NOMO-1 treated with dmso at 0.1 percent for 144 hours (cell line): ENCODE measurements around the gene FAM20C.

Experiments used
- DNase-seq: peaks from one replicate; lab custom pipeline; 2025; ENCODE audit not compliant: unreplicated experiment; lab: John Stamatoyannopoulos, UW

FAM20C gene

DNA sequence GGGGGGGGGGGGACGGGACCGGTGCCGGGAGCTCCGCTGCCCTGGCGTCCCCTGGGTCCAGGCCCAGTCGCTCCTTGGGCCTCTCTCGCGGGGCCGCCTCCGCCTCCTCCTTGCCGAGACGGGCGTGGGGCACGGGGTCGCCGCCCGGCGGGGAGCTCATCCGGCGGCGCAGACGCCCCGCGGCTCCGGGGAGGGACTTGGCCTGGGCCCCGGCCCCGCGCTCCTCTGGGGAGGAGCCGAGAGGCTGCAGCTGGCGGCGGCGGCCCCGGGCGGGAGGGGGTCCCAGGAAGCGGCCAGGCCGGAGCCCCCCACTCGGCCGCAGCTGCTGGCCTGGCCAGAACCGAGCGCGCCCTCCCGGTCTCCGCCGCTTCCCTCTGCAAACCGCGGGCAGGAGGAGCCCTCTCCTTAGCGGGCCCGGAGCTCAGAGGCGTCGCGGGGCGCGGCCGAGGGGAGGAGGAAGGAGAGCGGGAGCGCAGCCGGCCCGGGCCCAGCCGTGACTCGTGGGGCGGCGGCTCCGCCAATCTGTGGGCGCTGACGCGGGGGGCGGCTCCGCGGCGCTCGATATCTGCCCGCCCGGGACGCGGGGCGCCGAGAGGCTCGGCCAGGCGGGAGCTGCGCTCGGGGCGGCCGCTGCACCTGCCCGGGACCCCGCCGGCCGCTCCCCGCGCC is at the start of gene FAM20C:
TSS of gene FAM20C (plus strand) at position 591 of the 669 bp plus-strand sequence. CDS start 629 bp downstream, outside the sequence.
- DNase-seq, result peak; percentile 80

DNA sequence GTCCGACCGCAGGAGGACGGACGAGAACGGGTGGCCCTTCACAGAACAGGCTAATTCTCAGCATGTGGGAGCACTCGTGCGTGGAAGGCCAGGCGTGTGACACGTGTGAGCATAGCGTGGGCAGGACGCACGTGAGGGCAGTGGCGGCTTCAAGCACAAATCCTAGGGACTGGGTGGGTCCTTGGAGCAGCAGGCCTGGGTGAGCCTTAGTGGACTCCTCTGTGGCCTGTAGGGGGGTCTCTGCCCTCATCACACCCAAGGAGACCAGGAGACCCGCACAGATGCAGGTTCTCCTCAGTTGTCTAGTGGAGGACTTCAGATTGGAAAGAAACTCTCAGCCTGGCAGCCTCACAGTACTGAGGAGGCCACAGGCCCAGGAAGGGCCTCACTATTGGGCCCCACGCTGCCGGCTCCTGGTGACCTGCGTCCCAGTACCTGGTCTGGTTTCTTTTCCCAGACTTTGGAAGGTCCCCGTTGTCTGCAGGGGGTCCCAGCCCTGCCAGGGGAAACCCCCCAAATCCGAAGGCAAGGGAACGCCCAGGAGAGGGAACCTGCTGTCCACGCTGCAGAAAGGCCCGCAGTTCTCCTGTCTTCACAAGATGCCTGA is 49.1 kb upstream of the FAM20C start:
- DNase-seq, result no peak

DNA sequence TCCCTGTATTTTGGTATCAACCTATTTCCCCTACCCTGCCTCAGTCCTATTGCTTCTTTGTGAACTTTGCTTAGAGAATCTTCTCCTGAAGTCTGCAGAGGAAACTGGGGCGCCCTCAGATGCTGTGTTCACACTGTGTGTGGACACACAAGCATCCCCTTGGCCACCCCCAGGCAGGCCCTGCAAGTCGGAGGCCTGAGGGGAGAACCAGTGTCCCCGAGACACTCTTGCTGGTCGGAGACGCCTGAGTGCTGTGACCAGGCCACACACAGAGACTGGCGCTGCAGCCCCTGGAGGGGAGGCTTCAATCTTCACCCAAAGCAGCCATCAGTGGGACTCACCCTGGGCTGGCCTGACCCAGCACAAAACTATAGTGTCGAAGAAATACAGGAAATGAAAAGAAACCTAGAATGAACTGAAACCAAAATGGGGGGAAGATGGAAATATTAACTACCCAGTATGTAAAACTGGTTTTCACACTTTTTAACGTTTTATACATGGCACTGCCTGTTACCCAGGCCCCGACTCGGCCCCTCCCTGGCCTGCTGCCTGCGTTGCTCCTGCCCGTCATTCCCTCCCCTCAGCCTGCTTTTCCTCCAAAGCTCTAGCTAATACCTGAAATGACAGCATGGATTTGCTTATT is 48.4 kb upstream of the FAM20C start:
- DNase-seq, result no peak

DNA sequence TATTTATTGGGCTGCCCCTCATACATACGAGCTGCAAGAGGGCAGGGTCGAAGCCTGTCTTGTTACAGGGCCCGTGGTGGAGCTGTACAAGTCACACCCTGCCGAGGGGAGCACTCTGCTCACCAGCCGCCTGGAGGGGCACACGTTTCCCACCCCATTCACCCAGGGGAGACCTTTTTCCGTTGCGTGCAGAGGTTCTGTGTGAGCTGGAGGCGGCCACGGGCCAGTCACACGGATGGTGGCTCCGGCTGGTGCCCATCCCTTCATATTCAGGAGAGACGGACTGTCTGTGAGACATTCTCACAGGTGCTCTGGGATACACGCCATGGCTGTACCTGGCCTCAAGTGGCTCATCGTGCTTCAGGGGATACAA is 47.9 kb upstream of the FAM20C start:
- no peak for DNase-seq

DNA sequence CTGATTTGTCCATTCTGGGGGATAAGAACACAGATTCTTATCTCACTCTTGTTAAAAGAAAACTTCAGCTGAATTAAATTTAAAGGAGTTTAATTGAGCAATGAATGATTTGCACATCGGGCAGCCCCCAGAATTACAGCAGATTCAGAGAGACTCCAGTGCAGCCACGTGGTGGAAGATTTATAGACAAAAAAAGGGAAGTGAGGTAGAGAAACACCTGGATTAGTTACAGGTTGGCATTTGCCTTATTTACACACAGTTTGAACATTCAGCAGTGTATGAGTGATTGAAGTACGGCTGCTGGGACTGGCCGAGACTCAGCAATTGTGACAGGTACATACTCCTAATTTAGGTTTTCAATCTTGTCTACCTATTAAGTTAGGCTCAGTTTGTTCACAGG is 46.5 kb upstream of the FAM20C start:
- no peak for DNase-seq

DNA sequence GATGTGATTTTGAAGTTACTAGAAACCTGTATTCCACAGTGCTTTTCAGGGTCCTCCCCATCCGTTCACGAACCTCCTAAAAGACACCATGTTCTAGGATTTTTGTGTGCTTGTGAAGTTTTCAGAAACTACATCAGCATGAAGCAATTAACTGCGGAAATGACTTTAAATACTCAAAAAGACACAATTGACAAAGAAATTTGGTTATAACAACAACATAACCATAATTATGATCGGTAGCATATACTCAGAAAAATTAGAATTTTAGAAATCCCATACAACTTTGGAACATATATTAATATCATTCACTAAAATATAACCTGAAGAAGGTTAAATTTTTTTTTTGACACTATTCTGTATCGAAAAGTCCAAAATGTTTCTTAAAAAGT is 43.8 kb upstream of the FAM20C start:
- DNase-seq, result no peak

DNA sequence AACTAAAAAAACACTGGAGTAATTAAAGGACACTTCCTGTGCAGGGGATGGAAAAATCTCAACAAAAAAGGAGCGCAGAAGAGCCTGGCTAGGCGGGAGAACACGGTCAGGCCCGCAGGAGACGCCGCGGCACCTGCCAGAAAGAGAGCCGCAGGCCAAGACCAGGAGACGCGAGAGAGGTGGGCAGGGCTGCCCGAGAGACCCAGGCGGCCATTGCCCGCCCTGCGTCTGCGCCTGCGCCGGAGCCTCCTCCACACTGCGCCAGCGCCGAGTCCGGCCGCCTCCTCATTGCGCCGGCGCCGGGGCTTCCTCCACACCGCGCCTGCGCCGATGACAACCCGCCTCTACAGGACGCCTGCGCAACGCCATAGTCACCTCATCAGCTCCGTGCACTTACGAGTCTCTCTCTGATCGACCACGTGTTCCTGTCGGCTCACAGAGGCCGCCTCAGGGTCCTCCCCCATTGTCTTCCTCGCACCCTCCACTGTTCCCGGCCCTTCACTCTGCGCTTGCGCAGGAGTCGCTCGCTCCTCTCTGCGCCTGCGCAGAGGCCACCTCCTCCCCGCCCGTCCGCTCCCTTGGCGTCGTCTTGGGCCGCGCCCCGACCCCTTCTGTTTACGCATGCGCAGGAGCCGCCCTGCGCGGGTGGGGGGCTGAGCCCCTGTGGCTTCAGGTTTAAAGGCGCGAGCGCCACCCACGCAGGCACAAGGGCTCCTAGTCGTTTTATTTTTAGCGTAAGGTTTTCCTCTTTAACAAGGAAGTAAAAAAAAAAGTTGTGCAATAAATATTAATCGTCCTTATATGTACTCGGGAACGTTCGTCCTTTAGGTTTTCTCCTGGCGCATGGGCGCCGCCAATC is 43.2 kb upstream of the FAM20C start:
- peak; percentile 98 for DNase-seq

DNA sequence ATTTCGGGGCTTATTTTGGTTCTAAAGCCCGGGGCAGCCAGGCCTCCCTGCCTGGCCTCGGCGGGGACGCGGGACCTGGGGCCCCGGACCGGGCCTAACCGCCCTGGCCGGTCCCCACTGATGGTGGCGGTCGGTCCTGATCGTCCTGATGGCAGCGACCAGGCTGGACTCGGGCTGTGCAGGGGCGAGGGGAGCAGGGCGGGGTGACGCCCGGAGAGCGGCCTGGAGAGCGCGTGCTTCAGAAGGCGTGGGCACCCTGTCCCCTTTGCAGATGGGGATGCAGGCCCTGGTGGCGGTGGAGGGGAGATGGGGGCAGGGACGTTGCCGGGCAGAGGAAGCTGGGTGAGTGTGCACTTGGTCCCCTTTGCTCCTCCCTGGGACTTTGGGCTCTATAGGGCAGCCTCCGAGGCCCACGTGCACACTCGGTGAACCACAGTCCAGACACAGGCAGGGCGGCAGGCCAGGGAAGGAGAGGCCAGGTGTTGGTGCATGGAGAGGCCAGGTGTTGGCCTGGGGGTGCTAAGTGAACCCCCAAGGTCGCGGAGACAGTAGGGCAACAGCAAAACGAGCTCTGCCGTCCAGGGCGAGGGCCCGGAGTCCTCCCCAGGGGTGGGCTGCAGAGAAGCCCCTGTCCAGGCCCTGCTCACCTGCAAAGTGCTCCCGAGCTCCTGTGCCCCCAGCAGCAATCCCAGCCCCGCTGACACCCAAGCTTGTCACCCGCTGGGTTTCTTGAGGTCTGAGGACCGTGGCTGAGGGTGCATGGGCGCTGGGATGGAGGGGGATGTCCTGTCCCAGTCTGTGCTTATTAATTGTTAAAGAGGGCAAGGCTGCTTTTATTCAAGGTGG is 42.4 kb upstream of the FAM20C start:
- peak; percentile 71 for DNase-seq

DNA sequence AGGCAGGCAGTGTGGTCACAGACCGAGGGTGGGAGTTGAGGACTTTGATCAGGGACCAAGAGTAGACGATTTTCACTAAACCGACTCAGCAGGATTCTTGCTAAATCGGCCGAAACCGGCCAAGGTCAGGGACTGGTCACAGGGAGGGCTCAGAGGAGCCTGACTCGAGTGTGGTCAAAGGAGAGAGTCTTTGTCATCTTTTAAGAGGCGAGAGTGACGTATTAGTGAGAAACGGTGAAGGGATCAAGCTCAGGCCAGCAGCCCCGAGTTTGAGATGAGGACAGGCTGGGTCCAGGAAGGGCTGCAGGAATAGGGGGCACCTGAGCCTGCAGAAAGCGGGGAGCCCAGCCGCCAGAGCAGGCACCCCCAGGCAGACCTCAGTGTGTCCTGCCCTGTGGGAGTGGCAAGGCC is 41.6 kb upstream of the FAM20C start:
- DNase-seq, result no peak

DNA sequence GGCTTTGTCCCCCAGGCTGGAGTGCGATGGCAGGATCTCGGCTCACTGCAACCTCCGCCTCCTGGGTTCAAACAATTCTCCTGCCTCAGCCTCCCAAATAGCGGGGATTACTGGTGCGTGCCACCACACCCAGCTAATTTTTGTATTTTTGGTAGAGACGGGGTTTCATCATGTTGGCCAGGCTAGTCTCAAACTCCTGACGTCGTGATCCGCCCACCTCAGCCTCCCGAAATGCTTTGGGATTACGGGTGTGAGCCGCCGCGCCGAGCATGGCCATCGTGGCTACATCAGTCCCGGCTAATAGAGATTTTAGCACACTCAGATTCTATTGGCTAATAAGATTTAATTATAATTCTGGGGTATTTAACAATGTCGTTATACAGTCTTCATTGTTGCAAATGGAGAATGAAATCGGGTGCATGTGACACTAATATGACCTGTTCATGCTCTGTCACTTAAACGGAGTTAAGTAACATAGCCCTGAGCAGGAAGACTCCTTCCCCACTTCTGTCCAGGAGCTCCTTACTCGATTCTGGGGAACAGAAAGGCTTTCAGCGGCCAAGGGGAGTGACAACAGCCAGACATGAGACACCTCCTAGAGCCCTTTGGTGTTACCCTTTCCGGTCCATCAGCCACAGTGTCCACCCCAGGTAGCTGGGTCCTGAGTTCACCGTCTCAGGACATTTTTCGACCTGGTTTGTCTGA is 40.9 kb upstream of the FAM20C start:
- DNase-seq, result no peak

DNA sequence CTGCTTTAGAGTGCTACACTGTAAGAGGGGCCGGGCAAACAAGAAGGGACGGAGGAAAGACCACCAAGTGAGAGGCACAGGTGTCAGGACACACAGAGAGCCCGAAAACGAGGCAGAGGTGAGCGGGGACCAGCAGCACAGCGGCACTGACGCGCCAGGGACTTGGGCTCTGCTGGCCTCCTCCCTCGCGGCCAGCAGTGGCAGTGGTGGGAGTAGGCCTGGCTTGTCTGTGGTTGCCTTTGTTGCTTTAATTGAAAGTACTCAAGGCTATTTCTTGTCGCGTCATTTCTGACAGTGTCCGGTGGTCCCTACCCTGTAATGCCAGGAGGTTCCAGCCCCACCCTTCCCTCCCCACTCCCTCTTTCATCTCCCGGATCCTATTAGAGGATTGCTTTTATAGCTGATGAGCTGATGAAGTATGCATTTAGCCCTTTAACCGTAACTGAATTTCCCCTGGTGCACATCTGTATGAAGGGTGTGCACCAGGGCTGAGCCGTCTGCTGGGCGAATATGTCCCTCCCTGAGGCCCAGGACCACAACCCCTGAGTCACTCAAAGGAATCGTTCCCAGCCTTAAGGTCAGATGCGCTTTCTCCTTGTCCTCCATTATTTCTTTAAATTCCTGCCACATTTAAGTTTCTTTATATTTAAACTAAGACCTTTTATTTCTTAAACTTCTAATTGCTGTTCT is 39.5 kb upstream of the FAM20C start:
- DNase-seq, result no peak

DNA sequence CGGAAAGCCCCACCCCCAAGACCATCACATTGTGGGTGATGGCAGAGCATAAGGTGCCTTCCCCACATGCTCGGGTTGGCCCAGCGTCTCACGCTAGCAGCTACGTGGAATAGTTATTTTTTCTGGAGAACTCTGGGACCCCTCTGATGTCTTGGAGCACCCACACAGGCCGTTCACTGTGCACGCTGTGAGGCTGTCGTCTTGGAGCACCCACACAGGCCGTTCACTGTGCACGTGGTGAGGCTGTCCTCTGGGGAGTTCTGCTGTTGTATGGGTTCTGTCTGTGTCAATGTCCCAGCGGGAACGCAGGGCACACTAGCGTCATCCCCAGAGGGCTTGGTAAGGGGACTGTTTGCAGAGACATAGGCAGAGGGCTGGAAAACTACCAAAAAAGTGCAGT is 38.8 kb upstream of the FAM20C start:
- no peak for DNase-seq

DNA sequence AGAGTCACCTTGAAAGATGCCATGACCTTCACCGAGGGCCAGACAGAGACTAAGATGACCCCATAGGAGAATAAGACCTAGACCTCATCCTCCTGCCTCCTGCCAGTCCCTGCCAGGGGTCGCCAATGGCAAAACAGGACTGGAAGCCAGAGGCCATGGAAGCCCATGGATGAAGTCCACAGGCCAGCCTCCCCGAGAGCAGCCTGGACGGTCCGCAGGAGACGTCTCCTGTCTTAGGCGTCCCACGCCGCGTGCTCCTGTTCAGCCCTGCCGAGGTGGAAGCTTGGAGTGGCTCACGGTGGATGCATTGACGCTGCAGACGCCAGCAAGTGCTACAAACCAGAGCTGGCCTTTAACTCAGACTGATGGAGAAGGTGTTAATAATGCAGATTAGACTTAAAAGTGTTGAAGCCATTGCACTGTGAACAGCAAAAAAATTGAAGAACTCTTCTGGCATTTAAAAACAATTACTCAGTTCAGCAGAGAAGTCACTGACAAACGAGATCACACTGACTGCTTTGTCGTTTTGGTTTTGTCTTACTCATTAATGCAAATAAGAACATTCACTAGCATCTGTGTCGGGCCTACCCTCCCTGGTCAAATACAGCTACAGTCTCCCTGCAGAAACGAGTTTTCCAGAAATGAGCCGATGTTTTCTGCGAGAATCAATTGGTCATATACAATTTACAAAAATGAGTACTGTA is 38.1 kb upstream of the FAM20C start:
- no peak for DNase-seq

DNA sequence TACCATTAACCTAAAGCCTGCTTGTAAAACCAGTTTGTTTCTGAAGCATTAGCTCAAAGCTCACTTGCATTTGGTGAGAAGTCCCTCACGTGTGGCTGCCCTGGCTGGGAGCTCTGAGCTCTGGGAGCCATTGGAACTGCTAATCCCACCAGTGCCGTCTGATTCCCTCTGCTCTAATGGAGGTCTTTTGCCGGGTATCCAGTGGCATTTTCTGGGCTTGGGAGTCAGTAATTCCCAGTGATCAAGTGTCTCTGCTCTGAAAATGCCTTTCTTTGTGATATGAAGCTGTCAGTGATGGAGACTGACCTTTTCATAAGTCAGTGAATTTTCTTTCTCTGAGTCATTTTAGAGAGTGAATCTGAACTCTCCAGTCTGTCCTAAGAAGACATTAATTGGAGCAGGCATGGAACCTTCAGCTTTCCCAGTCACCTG is 36.9 kb upstream of the FAM20C start:
- DNase-seq, result no peak

DNA sequence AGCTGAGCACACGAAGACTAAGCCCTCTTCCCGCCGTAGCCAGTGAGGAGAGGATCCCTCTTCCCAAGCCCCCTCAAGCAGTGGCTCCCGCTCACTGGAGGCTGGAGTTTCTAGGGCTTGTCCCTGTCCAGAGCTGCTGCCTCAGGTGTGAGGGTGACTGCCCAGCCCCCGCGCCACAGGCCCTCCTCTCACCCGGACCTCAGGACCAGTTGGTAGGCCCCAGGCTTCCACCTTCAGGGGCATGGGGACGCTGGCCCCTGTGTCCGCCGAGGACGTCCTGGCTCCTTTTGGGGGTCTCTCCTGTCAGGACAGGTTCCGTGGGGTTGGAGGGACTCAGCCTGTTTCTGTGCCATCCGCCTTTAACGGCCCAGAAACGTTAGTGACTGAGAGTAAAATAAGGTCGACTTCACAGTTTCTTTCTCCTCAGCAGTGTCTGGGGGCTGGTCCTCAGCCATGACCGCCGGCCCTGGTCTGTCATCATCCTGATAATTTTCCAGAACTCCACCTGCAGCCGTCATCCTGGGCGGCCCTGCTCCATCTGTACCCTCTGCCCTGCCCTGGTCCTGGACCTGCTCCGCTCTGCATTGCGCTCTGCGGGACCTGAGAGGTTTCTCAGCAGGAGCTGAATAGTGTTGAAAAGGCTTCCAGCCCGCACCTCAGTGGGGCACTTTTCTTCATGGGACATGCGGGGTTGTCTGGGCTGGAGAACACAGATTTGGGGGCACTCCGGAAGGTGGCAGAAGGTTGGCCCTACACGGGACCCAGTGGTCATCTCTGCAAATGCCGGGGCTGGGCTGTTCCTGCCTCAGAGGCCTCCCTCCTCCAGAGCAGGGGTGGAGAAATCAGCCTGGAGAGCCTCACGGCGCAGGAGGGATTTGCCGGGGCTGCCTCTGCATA is 36.0 kb upstream of the FAM20C start:
- no peak for DNase-seq

DNA sequence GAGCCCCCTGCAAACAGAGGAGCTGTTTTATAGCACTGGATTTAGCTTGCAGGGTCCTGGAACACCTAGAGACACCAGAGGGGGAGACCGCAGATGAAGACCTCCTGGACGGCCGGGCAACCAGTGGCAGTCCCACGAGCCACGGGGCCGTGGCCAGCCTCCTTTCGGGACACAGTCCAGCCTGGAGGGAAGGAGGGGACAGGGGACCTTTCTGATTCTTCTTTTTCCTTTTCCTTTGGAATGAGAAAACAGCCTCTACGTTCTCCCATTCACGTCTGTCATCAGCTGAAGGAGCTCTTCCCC is 35.4 kb upstream of the FAM20C start:
- no peak for DNase-seq

DNA sequence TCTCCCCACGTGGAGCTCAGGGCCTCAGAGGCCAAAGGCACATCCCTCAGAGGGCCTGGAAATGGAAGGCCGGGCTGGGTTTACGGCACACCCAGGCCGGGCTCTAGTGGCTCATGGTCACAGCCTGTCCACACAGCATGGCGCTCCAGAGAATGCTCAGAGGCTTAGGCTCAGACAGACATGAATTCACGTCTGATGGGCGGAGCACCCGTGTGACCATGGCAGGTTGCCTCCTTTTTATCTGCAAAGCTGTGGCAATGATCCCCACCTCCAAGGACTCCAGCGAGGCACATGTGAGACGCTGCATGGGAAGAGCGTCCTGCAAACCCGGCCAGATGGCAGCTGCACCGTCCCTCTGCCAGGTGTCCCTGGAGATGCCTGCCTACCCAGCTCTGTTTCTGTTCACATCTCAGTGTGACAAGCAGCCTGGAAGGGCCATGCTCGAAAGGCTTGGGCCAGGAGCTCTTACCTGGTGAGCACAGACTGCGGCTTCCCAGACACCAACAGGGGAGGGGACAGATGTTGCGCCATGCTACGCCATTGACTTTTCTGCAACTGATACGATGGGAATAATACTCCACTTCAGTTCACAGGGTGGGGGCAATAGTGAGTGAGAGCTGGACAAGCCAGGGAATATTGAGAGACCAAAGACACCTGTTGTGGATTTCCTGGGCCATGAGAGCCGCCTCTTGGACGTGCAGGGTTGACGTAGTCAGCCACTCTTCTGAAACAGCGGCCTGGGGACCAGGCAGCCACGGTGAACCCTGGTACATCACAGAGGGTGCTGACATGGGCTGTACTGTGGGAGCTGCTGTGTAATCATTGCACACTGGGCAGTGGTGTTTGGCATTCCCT is 34.4 kb upstream of the FAM20C start:
- DNase-seq, result no peak
